ENCODE data around the gene DGKH.
"Not testable (repeated sequence)": the region's sequence is repeated elsewhere in the genome, so short reads cannot be mapped to it uniquely, and the experiment has no call there.

DNA sequence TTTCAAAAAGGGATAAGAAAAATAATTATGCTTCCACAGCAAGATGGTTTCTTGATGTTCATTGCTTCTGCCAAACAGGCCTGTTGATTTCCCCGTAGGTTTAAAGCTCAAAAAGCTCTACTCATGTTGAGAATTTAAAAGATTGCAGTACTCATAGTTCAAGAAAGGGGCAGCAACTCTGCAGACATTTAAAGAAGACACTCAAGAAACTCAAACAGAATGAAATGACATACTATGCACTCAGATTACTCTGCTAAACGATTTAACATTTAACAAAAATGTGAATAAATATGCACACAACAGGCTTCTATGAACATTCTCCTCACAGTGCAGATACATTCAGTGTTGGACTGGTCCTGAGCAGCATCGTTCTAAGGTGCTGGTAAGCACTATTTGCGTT lies 22.7 kb downstream of the DGKH start:
- TF ChIP-seq, protein P1, sequence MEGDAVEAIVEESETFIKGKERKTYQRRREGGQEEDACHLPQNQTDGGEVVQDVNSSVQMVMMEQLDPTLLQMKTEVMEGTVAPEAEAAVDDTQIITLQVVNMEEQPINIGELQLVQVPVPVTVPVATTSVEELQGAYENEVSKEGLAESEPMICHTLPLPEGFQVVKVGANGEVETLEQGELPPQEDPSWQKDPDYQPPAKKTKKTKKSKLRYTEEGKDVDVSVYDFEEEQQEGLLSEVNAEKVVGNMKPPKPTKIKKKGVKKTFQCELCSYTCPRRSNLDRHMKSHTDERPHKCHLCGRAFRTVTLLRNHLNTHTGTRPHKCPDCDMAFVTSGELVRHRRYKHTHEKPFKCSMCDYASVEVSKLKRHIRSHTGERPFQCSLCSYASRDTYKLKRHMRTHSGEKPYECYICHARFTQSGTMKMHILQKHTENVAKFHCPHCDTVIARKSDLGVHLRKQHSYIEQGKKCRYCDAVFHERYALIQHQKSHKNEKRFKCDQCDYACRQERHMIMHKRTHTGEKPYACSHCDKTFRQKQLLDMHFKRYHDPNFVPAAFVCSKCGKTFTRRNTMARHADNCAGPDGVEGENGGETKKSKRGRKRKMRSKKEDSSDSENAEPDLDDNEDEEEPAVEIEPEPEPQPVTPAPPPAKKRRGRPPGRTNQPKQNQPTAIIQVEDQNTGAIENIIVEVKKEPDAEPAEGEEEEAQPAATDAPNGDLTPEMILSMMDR (conservative IDR thresholded peaks at IDR 0.05 in 1 of 2, IDR thresholded peaks at IDR 0.05 in 1 of 2; ENCODE audit: extremely low read depth in 1 of 2, insufficient read depth in 1 of 2, low read depth in 1 of 2, low read length in 2 of 2), result not testable (repeated sequence)
- TF ChIP-seq EZH2 (IDR thresholded peaks at IDR 0.05; ENCODE audit: borderline replicate concordance, low read length), result not testable (repeated sequence)
